SK-N-SH (cell line): ENCODE results near the gene SLC7A5.

Experiments
- CTCF ChIP-seq: fragments of 200-600 bp; sonication (generic); IDR thresholded peaks from 2 replicates; pipeline ENCODE4 v1.6.1; 2017; ENCODE audit warnings: antibody characterized with exemption, mild to moderate bottlenecking, moderate library complexity
- EP300 ChIP-seq, 2 experiments: IDR thresholded peaks; 2 replicates each; pipeline versions ENCODE4 v1.4.0 to v1.6.1; 2012; ENCODE audit warnings: borderline replicate concordance in 1 of 2, low read depth in 1 of 2, low read length in 1 of 2
- EZH2phosphoT487 ChIP-seq: fragments of 200-600 bp; sonication (generic); IDR thresholded peaks from 2 replicates; pipeline ENCODE4 v1.6.1; 2017; ENCODE audit warnings: low read depth, mixed run types, mild to moderate bottlenecking, antibody characterized with exemption, moderate library complexity, borderline replicate concordance
- MAX ChIP-seq: IDR thresholded peaks from 2 replicates; pipeline ENCODE4 v1.4.0; 2012; ENCODE audit warnings: low read depth
- NFIC ChIP-seq: IDR thresholded peaks from 2 replicates; pipeline ENCODE4 v1.4.0; 2012; ENCODE audit warnings: borderline replicate concordance
- RCOR1 ChIP-seq: fragments of 150-350 bp; IDR thresholded peaks from 2 replicates; pipeline ENCODE4 v1.6.1; 2017; ENCODE audit warnings: antibody characterized with exemption, low read length
- TEAD4 ChIP-seq: IDR thresholded peaks from 2 replicates; pipeline ENCODE4 v1.4.0; 2012; ENCODE audit warnings: mild to moderate bottlenecking, borderline replicate concordance; ENCODE audit not compliant: insufficient read depth
- TF ChIP-seq, protein P1 (sequence below): fragments of 150-350 bp; IDR thresholded peaks from 2 replicates; pipeline ENCODE4 v1.6.1; 2016; ENCODE audit warnings: mild to moderate bottlenecking, low read depth, low read length
- TF ChIP-seq, protein P2 (sequence below): IDR thresholded peaks from 2 replicates; pipeline ENCODE4 v1.6.1; 2012; ENCODE audit warnings: mild to moderate bottlenecking, low read depth, low read length, moderate library complexity

DNA sequence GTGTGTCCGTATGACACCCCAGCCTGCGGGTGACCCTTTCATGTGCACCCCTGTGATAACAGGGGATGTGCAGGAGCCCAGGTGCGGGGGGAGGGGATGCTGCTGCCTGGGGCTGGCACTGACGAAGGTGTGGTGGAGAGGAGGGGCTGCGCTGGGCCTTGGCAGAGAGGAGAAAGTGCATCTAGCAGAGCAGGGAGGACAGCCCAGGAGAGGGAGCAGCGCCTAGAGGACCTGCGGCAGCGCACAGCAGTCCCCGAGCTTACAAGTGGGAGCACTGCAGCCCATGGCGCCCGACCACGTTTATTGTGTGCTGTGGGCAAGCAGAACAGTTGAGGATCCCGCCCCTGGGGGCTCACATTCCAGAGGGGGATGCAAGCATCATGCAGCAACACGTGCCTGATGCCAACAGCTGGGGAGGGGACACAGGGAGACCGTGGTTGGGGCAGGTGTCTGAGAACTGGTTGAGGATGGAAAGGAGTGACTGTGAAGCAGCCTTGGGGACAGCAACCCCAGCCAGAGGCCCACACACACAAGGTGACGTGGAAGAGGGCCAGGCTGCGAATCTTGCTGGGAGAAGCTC lies 10.9 kb upstream of the SLC7A5 start:
- TF ChIP-seq TEAD4 (no peak), EP300 (IDR thresholded peaks at IDR 0.05; ENCODE audit: borderline replicate concordance in 1 of 2, low read depth in 1 of 2, low read length in 1 of 2) (no peak), EZH2phosphoT487 (no peak), MAX (no peak), CTCF (no peak), RCOR1 (no peak), NFIC (no peak)
- TF ChIP-seq, protein P1, sequence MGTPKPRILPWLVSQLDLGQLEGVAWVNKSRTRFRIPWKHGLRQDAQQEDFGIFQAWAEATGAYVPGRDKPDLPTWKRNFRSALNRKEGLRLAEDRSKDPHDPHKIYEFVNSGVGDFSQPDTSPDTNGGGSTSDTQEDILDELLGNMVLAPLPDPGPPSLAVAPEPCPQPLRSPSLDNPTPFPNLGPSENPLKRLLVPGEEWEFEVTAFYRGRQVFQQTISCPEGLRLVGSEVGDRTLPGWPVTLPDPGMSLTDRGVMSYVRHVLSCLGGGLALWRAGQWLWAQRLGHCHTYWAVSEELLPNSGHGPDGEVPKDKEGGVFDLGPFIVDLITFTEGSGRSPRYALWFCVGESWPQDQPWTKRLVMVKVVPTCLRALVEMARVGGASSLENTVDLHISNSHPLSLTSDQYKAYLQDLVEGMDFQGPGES: no peak
- TF ChIP-seq, protein P2, sequence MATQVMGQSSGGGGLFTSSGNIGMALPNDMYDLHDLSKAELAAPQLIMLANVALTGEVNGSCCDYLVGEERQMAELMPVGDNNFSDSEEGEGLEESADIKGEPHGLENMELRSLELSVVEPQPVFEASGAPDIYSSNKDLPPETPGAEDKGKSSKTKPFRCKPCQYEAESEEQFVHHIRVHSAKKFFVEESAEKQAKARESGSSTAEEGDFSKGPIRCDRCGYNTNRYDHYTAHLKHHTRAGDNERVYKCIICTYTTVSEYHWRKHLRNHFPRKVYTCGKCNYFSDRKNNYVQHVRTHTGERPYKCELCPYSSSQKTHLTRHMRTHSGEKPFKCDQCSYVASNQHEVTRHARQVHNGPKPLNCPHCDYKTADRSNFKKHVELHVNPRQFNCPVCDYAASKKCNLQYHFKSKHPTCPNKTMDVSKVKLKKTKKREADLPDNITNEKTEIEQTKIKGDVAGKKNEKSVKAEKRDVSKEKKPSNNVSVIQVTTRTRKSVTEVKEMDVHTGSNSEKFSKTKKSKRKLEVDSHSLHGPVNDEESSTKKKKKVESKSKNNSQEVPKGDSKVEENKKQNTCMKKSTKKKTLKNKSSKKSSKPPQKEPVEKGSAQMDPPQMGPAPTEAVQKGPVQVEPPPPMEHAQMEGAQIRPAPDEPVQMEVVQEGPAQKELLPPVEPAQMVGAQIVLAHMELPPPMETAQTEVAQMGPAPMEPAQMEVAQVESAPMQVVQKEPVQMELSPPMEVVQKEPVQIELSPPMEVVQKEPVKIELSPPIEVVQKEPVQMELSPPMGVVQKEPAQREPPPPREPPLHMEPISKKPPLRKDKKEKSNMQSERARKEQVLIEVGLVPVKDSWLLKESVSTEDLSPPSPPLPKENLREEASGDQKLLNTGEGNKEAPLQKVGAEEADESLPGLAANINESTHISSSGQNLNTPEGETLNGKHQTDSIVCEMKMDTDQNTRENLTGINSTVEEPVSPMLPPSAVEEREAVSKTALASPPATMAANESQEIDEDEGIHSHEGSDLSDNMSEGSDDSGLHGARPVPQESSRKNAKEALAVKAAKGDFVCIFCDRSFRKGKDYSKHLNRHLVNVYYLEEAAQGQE: no peak
